ENCODE results near the gene PTPN21. TPM values are rescaled to one million over a fixed set of nuclear protein-coding genes. Genes with fewer than 3 reads are reported as not detected.

Gene PTPN21
- total and polyA plus RNA-seq, 7 donors, result 4.7 to 27.3 (median 14.8) TPM

DNA sequence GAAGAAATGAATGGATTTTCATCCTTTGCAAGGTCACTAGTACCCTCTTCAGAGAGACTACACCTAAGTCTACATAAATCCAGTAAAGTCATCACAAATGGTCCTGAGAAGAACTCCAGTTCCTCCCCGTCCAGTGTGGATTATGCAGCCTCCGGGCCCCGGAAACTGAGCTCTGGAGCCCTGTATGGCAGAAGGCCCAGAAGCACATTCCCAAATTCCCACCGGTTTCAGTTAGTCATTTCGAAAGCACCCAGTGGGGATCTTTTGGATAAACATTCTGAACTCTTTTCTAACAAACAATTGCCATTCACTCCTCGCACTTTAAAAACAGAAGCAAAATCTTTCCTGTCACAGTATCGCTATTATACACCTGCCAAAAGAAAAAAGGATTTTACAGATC, 128.5 kb downstream of the PTPN21 start:
- TF ChIP-seq CTCF (IDR thresholded peaks at IDR 0.05), result no peak

GRCh38 chr14:88424573-88424972, 130.2 kb downstream of the PTPN21 start:
- Histone ChIP-seq H3K4me3 (no peak overlapping the region), H3K36me3 (ENCODE audit: insufficient read depth in 1 of 2, low read depth in 1 of 2) (peaks cover 0 to 14% of the 10 kb centered on the region in 2 donors), H3K4me1 (no peaks in the 10 kb centered on the region), H3K27me3 (ENCODE audit: insufficient read depth in 3 of 3, low read length in 2 of 3) (no peaks in the 10 kb centered on the region), H3K9me3 (no peaks in the 10 kb centered on the region), H3K27ac (no peak overlapping the region)
- TF ChIP-seq CTCF (IDR thresholded peaks at IDR 0.05), result no peak
- DNase-seq (no peak), ATAC-seq (no peak)
- intact Hi-C loops (cut with DNase I), result no loop called here

More for the DNA sequence above, 128.5 kb downstream of the PTPN21 start:
- no peak overlapping the region for H3K27ac ChIP-seq
- intact Hi-C loops (cut with DNase I), result no loop called here
- H3K27me3 ChIP-seq (ENCODE audit: insufficient read depth in 3 of 3, low read length in 2 of 3), result no peaks in the 10 kb centered on the region
- peak in 1 of 2 donors; percentile 49 for DNase-seq
- 72 to 76% (median 74%) methylated on average over 7 of the region's 7 CpGs for WGBS, 3 donors
- no peak for ATAC-seq
- no peaks in the 10 kb centered on the region for H3K9me3 ChIP-seq
- H3K4me1 ChIP-seq, result no peaks in the 10 kb centered on the region
- peaks cover 0 to 15% of the 10 kb centered on the region in 2 donors for H3K36me3 ChIP-seq (ENCODE audit: insufficient read depth in 1 of 2, low read depth in 1 of 2)
- no peak overlapping the region for H3K4me3 ChIP-seq

- no peak for TF ChIP-seq CTCF (IDR thresholded peaks at IDR 0.05)
- no peak for ATAC-seq
These were observed 131.7 kb downstream of the PTPN21 start for GRCh38 chr14:88422919-88423650.

DNA sequence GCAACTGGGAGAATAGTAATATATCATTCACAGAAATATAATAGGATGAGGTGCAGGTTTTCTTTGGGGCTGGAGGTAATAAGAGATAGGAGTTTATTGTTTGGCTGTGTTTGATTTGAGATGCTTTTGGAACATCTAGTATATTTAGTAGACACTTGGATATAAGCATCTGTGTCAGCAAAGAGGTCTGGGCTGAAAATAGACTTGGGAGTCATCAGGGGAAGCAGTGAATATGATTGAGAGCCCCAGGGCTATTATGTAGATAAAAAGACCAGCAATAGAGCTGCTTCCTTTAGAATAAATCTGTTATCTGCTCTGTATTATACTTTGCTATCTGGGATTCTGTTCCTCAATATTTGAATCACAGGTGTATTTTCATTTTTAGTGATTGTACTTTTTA, 132.8 kb downstream of the PTPN21 start:
- H3K27me3 ChIP-seq (ENCODE audit: insufficient read depth in 3 of 3, low read length in 2 of 3), result no peaks in the 10 kb centered on the region
- no peak overlapping the region for H3K27ac ChIP-seq
- H3K9me3 ChIP-seq, result peaks cover 5% of the 10 kb centered on the region
- DNase-seq (no peak), ATAC-seq (peak in 2 of 4 donors; percentile 68 to 85)
- H3K4me1 ChIP-seq, result no peaks in the 10 kb centered on the region
- no peak overlapping the region for H3K4me3 ChIP-seq
- intact Hi-C loops (cut with DNase I), result no loop called here
- peaks cover 0 to 16% of the 10 kb centered on the region in 2 donors for H3K36me3 ChIP-seq (ENCODE audit: insufficient read depth in 1 of 2, low read depth in 1 of 2)
- no peak for TF ChIP-seq CTCF (IDR thresholded peaks at IDR 0.05)

More at GRCh38 chr14:88422919-88423650, 131.7 kb downstream of the PTPN21 start:
- 77 to 85% (median 80%) methylated on average over 3 of the region's 3 CpGs for WGBS, 3 donors
- Histone ChIP-seq H3K27ac (no peak overlapping the region), H3K36me3 (ENCODE audit: insufficient read depth in 1 of 2, low read depth in 1 of 2) (peaks cover 0 to 14% of the 10 kb centered on the region in 2 donors), H3K4me1 (no peaks in the 10 kb centered on the region), H3K27me3 (ENCODE audit: insufficient read depth in 3 of 3, low read length in 2 of 3) (no peaks in the 10 kb centered on the region), H3K9me3 (peaks cover 5% of the 10 kb centered on the region), H3K4me3 (no peak overlapping the region)
- DNase-seq, result no peak
- intact Hi-C loops (cut with DNase I), result no loop called here

GRCh38 chr14:88421286-88421685, 133.5 kb downstream of the PTPN21 start:
- intact Hi-C loops (cut with DNase I), result no loop called here
- ATAC-seq (no peak), DNase-seq (no peak)
- TF ChIP-seq CTCF (IDR thresholded peaks at IDR 0.05), result no peak
- WGBS, 3 donors, result 92 to 96% (median 93%) methylated on average over 4 of the region's 4 CpGs
- H3K27ac ChIP-seq, result no peak overlapping the region
- no peaks in the 10 kb centered on the region for H3K27me3 ChIP-seq (ENCODE audit: insufficient read depth in 3 of 3, low read length in 2 of 3)
- H3K4me1 ChIP-seq, result no peaks in the 10 kb centered on the region
- peaks cover 0 to 20% of the 10 kb centered on the region in 2 donors for H3K36me3 ChIP-seq (ENCODE audit: insufficient read depth in 1 of 2, low read depth in 1 of 2)
- H3K9me3 ChIP-seq, result peaks cover 5% of the 10 kb centered on the region
- no peak overlapping the region for H3K4me3 ChIP-seq
